Stimulated activated CD4-positive, alpha-beta T cell treated with anti-CD3 and anti-CD28 coated beads, TNF-alpha, amount 100 ng/mL, for 1 hour (primary cell): ENCODE results near the gene EYS.
"Not testable (repeated sequence)": the region's sequence is repeated elsewhere in the genome, so short reads cannot be mapped to it uniquely, and the experiment has no call there.

Experiments used
- DNase-seq, 3 donors: peaks; one replicate each; pipeline ENCODE4 v3.0.0-alpha.2; 2020; ENCODE audit warnings: low read depth in 3 of 3, low spot score in 1 of 3

The EYS gene

GRCh38 chr6:64010666-64011065 lies 1696.4 kb downstream of the EYS start:
- no peak for DNase-seq

- DNase-seq, result no peak
Measured at GRCh38 chr6:64010010-64010409, 1697.0 kb downstream of the EYS start.

- DNase-seq, result no peak
Measured at GRCh38 chr6:64006246-64006645, 1700.8 kb downstream of the EYS start.

GRCh38 chr6:64000818-64001491 lies 1706.1 kb downstream of the EYS start:
- no peak for DNase-seq

GRCh38 chr6:63999613-64000012 lies 1707.4 kb downstream of the EYS start:
- DNase-seq, result no peak

- DNase-seq, result no peak
Measured at GRCh38 chr6:63998991-63999390, 1708.0 kb downstream of the EYS start.

GRCh38 chr6:63997734-63998133 lies 1709.3 kb downstream of the EYS start:
- no peak for DNase-seq

GRCh38 chr6:63997221-63997620 lies 1709.8 kb downstream of the EYS start:
- DNase-seq, result no peak

- no peak for DNase-seq
Measured at GRCh38 chr6:63985223-63985622, 1721.8 kb downstream of the EYS start.

GRCh38 chr6:63975699-63976098 lies 1731.3 kb downstream of the EYS start:
- DNase-seq, result no peak

GRCh38 chr6:63968650-63969049 lies 1738.4 kb downstream of the EYS start:
- DNase-seq, result no peak

- DNase-seq, result no peak
Measured at GRCh38 chr6:63964366-63964765, 1742.7 kb downstream of the EYS start.

- DNase-seq, result no peak
Measured at GRCh38 chr6:63963769-63964315, 1743.2 kb downstream of the EYS start.

GRCh38 chr6:63953336-63954021 lies 1753.5 kb downstream of the EYS start:
- not testable (repeated sequence) for DNase-seq

- no peak for DNase-seq
Measured at GRCh38 chr6:63947792-63948529, 1759.1 kb downstream of the EYS start.

GRCh38 chr6:63945987-63946386 lies 1761.0 kb downstream of the EYS start:
- DNase-seq, result no peak

GRCh38 chr6:63943826-63944225 lies 1763.2 kb downstream of the EYS start:
- no peak for DNase-seq

GRCh38 chr6:63941747-63942470 lies 1765.1 kb downstream of the EYS start:
- no peak for DNase-seq

- no peak for DNase-seq
Measured at GRCh38 chr6:63940056-63940455, 1767.0 kb downstream of the EYS start.

GRCh38 chr6:63936399-63936798 lies 1770.6 kb downstream of the EYS start:
- no peak for DNase-seq

- no peak for DNase-seq
Measured at GRCh38 chr6:63935732-63936131, 1771.3 kb downstream of the EYS start.
